Thyroid gland (tissue), 4 donors: ENCODE data around the gene TEDC1. TPM values are rescaled to one million over a fixed set of nuclear protein-coding genes. Genes with fewer than 3 reads are reported as not detected.
A peak's percentile ranks its signal among the peaks of the same experiment; 100 is the strongest.

Source experiments
- DNase-seq, 2 donors: peaks; one replicate each; pipeline ENCODE4 v3.0.0-alpha.2; 2019
- H3K27ac ChIP-seq, 3 donors: fragments of 200-600 bp; sonication (generic); 1 replicate in 2 of 3; 2 replicates in 1 of 3; pipeline ENCODE4 v1.5.1; 2016 to 2019; ENCODE audit warnings: mild to moderate bottlenecking in 1 of 3, moderate library complexity in 1 of 3
- H3K27me3 ChIP-seq: fragments of 200-600 bp; sonication (generic); one replicate; pipeline ENCODE4 v1.5.1; 2019
- H3K36me3 ChIP-seq, 2 donors: fragments of 200-600 bp; sonication (generic); one replicate each; pipeline ENCODE4 v1.5.1; 2016 to 2019
- H3K4me1 ChIP-seq, 2 donors: fragments of 200-600 bp; sonication (generic); one replicate each; pipeline ENCODE4 v1.5.1; 2017 to 2019
- H3K4me3 ChIP-seq, 3 donors: fragments of 200-600 bp; sonication (generic); replicated peaks in 1 of 3; 1 replicate in 2 of 3; 2 replicates in 1 of 3; pipeline ENCODE4 v1.5.1; 2016; ENCODE audit warnings: mild to moderate bottlenecking in 1 of 3
- H3K9me3 ChIP-seq: fragments of 200-600 bp; sonication (generic); one replicate; pipeline ENCODE4 v1.5.1; 2017
- CTCF ChIP-seq, 6 experiments: fragments of 200-600 bp in 3 of 6; fragments of 450-650 bp in 3 of 6; sonication (generic) in 3 of 6; IDR thresholded peaks; one replicate each; pipeline ENCODE4 v1.5.1; 2016 to 2019; ENCODE audit warnings: antibody characterized with exemption in 6 of 6, mild to moderate bottlenecking in 2 of 6, inconsistent platforms in 1 of 6, moderate library complexity in 1 of 6
- POLR2A ChIP-seq, 2 donors: fragments of 450-650 bp; IDR thresholded peaks; one replicate each; pipeline ENCODE4 v1.6.1; 2017; ENCODE audit warnings: antibody characterized with exemption in 2 of 2, mild to moderate bottlenecking in 2 of 2, moderate library complexity in 1 of 2
- WGBS, 2 donors: methylation state at CpG; one replicate each; pipeline ENCODE4 v1.1.5; 2017; 5-methylcytosine and 5-hydroxymethylcytosine counted together
- intact Hi-C: fragments of 100-400 bp; cut with DNase I; formaldehyde crosslinking; loops from one replicate; pipeline ENCODE4 v1.15.1; 2023
- total RNA-seq, 4 donors: library from RNA; depleted of rRNA; stranded (reverse); fragments of >200 nt; gene quantifications; one replicate each; pipeline ENCODE4 v1.2.3, GENCODE V29; 2016

The TEDC1 gene
- total RNA-seq, 4 donors from 2014 or later = 3.4 to 13.9 (median 8.5) TPM

- Histone ChIP-seq H3K27ac (peak overlapping the region; percentile 67 to 83 (median 73)), H3K36me3 (peaks cover 27 to 31% of the 10 kb centered on the region in 2 donors), H3K4me3 (no peak overlapping the region), H3K27me3 (no peaks in the 10 kb centered on the region), H3K9me3 (no peaks in the 10 kb centered on the region), H3K4me1 (peaks cover 67 to 68% of the 10 kb centered on the region in 2 donors)
- no peak for TF ChIP-seq POLR2A (IDR thresholded peaks at IDR 0.05)
- TF ChIP-seq CTCF (IDR thresholded peaks at IDR 0.05) = no peak
- no peak for DNase-seq
- 85 to 96% methylated on average over 9 to 17 of the region's 22 CpGs for WGBS, 2 donors
- intact Hi-C loops = no loop called here
Measured at GRCh38 chr14:105467942-105468471, 23.0 kb upstream of the TEDC1 start.

- Histone ChIP-seq H3K27ac (peak overlapping the region; percentile 67 to 83 (median 73)), H3K27me3 (no peaks in the 10 kb centered on the region), H3K4me3 (no peak overlapping the region), H3K9me3 (no peaks in the 10 kb centered on the region), H3K4me1 (peaks cover 74 to 75% of the 10 kb centered on the region in 2 donors), H3K36me3 (peaks cover 20 to 24% of the 10 kb centered on the region in 2 donors)
- no CpG with 5 or more reads among the region's 19 CpGs for WGBS, 2 donors
- intact Hi-C loops = no loop called here
- peak; percentile 83 to 87 for DNase-seq
- TF ChIP-seq POLR2A (IDR thresholded peaks at IDR 0.05) (no peak), CTCF (IDR thresholded peaks at IDR 0.05) (peak in 2 of 6 experiments; percentile 12)
Measured at GRCh38 chr14:105468621-105469241, 22.3 kb upstream of the TEDC1 start.

- WGBS, 2 donors = 52 to 63% methylated on average over 24 of the region's 54 CpGs
- TF ChIP-seq POLR2A (IDR thresholded peaks at IDR 0.05) (no peak), CTCF (IDR thresholded peaks at IDR 0.05) (no peak)
- H3K27ac ChIP-seq = peak overlapping the region; percentile 67 to 83 (median 73)
- intact Hi-C loops = loop anchor here (10.0 kb wide), 1 partner anchor 395 kb away; no protein-coding TSS in a partner anchor
- peaks cover 77% of the 10 kb centered on the region in 2 donors for H3K4me1 ChIP-seq
- no peak overlapping the region for H3K4me3 ChIP-seq
- H3K27me3 ChIP-seq = no peaks in the 10 kb centered on the region
- peaks cover 10 to 14% of the 10 kb centered on the region in 2 donors for H3K36me3 ChIP-seq
- H3K9me3 ChIP-seq = no peaks in the 10 kb centered on the region
- DNase-seq = peak; percentile 62 to 64
Measured at GRCh38 chr14:105469456-105470349, 21.3 kb upstream of the TEDC1 start.

- Histone ChIP-seq H3K27me3 (no peaks in the 10 kb centered on the region), H3K9me3 (no peaks in the 10 kb centered on the region), H3K4me3 (no peak overlapping the region), H3K27ac (peak overlapping the region; percentile 3 to 83 (median 67)), H3K4me1 (peaks cover 70 to 71% of the 10 kb centered on the region in 2 donors), H3K36me3 (peaks cover 4 to 6% of the 10 kb centered on the region in 2 donors)
- WGBS, 2 donors = 72 to 74% methylated on average over 25 to 33 of the region's 34 CpGs
- DNase-seq = no peak
- intact Hi-C loops = loop anchor here (10.0 kb wide), 1 partner anchor 396 kb away; no protein-coding TSS in a partner anchor
- TF ChIP-seq CTCF (IDR thresholded peaks at IDR 0.05) = no peak
- TF ChIP-seq POLR2A (IDR thresholded peaks at IDR 0.05) = peak in 1 of 2 donors; percentile 8
Measured at GRCh38 chr14:105470350-105471296, 20.4 kb upstream of the TEDC1 start.
